Ovary (tissue), 9 donors: ENCODE data around the gene GNAS-AS1. TPM values are rescaled to one million over a fixed set of nuclear protein-coding genes. Genes with fewer than 3 reads are reported as not detected.

Experiments
- DNase-seq, 5 donors: peaks; one replicate each; pipeline ENCODE4 v3.0.0-alpha.2; 2019 to 2020
- H3K27ac ChIP-seq, 2 donors: fragments of 200-600 bp; one replicate each; pipeline versions ENCODE4 v1.5.1 to v1.8.0; 2019 to 2022
- H3K27me3 ChIP-seq: fragments of 200-600 bp; one replicate; pipeline ENCODE4 v1.8.0; 2022
- H3K36me3 ChIP-seq: fragments of 200-600 bp; sonication (generic); one replicate; pipeline ENCODE4 v1.5.1; 2019
- H3K4me1 ChIP-seq: one replicate; pipeline ENCODE4 v1.8.1; 2013; ENCODE audit warnings: mild to moderate bottlenecking, moderate library complexity; ENCODE audit not compliant: insufficient read depth
- H3K4me3 ChIP-seq: fragments of 200-600 bp; sonication (generic); one replicate; pipeline ENCODE4 v1.5.1; 2017
- H3K9me3 ChIP-seq, 2 donors: fragments of 200-600 bp in 1 of 2; sonication (generic) in 1 of 2; one replicate each; pipeline versions ENCODE4 v1.5.1 to v1.8.1; 2013 to 2019; ENCODE audit warnings: mild to moderate bottlenecking in 1 of 2, moderate library complexity in 1 of 2
- CTCF ChIP-seq, 3 donors: fragments of 450-650 bp in 2 of 3; fragments of 200-600 bp in 1 of 3; IDR thresholded peaks; one replicate each; pipeline versions ENCODE4 v1.5.1 to v1.8.0; 2016 to 2022; ENCODE audit warnings: antibody characterized with exemption in 3 of 3, mild to moderate bottlenecking in 1 of 3
- EP300 ChIP-seq: sonication (generic); formaldehyde crosslinking; IDR thresholded peaks from one replicate; pipeline ENCODE4 v1.6.1; 2017; ENCODE audit warnings: antibody characterized with exemption
- POLR2A ChIP-seq: fragments of 450-650 bp; IDR thresholded peaks from one replicate; pipeline ENCODE4 v1.6.1; 2017; ENCODE audit warnings: antibody characterized with exemption, mild to moderate bottlenecking, moderate library complexity
- WGBS, 3 donors: extraction: QIAGEN DNeasy Blood & Tissue Kit in 1 of 3; methylation state at CpG; one replicate each; pipeline versions ENCODE4 v1.1.5 to v1.1.7; 2013 to 2017; 5-methylcytosine and 5-hydroxymethylcytosine counted together
- intact Hi-C, 4 donors: fragments of 100-400 bp; cut with DNase I; formaldehyde crosslinking; loops; one replicate each; pipeline versions ENCODE4 v1.11.0 to v1.15.1; 2022 to 2023
- polyA plus RNA-seq, 2 donors: library from polyadenylated mRNA; stranded (reverse); fragments of 200-250 nt in 1 of 2; fragments of 350-450 nt in 1 of 2; fragmentation: Illumina TruSeq in 1 of 2; extraction: RNeasy Lipid Tissue Mini Kit (QIAGEN cat#74804) in 1 of 2; gene quantifications; one replicate each; pipeline ENCODE4 v1.2.3, GENCODE V29; 2013 to 2014
- total RNA-seq, 7 donors: library from RNA; depleted of rRNA in 2 of 7; stranded (reverse); fragments of >200 nt in 2 of 7; fragmentation: NEBNext Ultra II Directional in 3 of 7; extraction: Animal tissue kit (Norgen Biotek cat#: 25700) in 3 of 7; gene quantifications; one replicate each; pipeline versions ENCODE4 v1.1.0 to v1.2.4, GENCODE V29; 2016 to 2023
- donor health status: DM: no; HTN: no; CAD: no; lungs with moderate emphysema.
- donor health status: DM: no; HTN: no; CAD: no.
- donor health status: Bipolar disorder and iron deficiency.
- donor health status: DM: yes; HTN: yes; CAD: no.
- donor health status: DM: no; HTN: no; CAD: no.
- donor health status: DM: yes; HTN: yes; CAD: no.

The GNAS-AS1 gene
- total and polyA plus RNA-seq, 9 donors: 0.10 to 0.37 (median 0.18) TPM; not detected in 2

- H3K27me3 ChIP-seq: no peaks in the 10 kb centered on the region
- no peak overlapping the region for H3K4me3 ChIP-seq
- intact Hi-C loops: no loop called here
- no peak for DNase-seq
- H3K4me1 ChIP-seq: no peaks in the 10 kb centered on the region
- H3K9me3 ChIP-seq: no peaks in the 10 kb centered on the region
- H3K36me3 ChIP-seq: no peaks in the 10 kb centered on the region
- no peak overlapping the region for H3K27ac ChIP-seq
- TF ChIP-seq POLR2A (no peak), EP300 (no peak)
- 11 to 37% (median 12%) methylated on average over 9 of the region's 9 CpGs for WGBS, 3 donors
Measured at GRCh38 chr20:58883241-58883691, 32.6 kb upstream of the GNAS-AS1 start.

- no peaks in the 10 kb centered on the region for H3K36me3 ChIP-seq
- H3K27ac ChIP-seq: no peak overlapping the region
- intact Hi-C loops: no loop called here
- H3K27me3 ChIP-seq: no peaks in the 10 kb centered on the region
- H3K4me1 ChIP-seq: no peaks in the 10 kb centered on the region
- no peak for TF ChIP-seq CTCF (IDR thresholded peaks at IDR 0.05)
- TF ChIP-seq POLR2A: no peak
- TF ChIP-seq EP300: no peak
- WGBS, 3 donors: 54 to 61% (median 59%) methylated on average over 5 of the region's 5 CpGs
- H3K9me3 ChIP-seq: no peaks in the 10 kb centered on the region
- no peak overlapping the region for H3K4me3 ChIP-seq
- no peak for DNase-seq
Measured at GRCh38 chr20:58882704-58883089, 32.0 kb upstream of the GNAS-AS1 start.

- TF ChIP-seq EP300 (no peak), CTCF (IDR thresholded peaks at IDR 0.05) (no peak), POLR2A (no peak)
- Histone ChIP-seq H3K27me3 (no peaks in the 10 kb centered on the region), H3K9me3 (no peaks in the 10 kb centered on the region), H3K27ac (no peak overlapping the region), H3K36me3 (no peaks in the 10 kb centered on the region), H3K4me3 (no peak overlapping the region), H3K4me1 (no peaks in the 10 kb centered on the region)
- WGBS, 3 donors: 80 to 86% (median 80%) methylated on average over 9 of the region's 9 CpGs
- intact Hi-C loops: no loop called here
- no peak for DNase-seq
Measured at GRCh38 chr20:58880994-58881752, 30.5 kb upstream of the GNAS-AS1 start.

- no peak for DNase-seq
- H3K4me3 ChIP-seq: no peak overlapping the region
- no peaks in the 10 kb centered on the region for H3K36me3 ChIP-seq
- intact Hi-C loops: no loop called here
- no peak overlapping the region for H3K27ac ChIP-seq
- 89 to 95% (median 90%) methylated on average over 1 of the region's 1 CpG for WGBS, 3 donors
- no peaks in the 10 kb centered on the region for H3K27me3 ChIP-seq
- TF ChIP-seq POLR2A (no peak), CTCF (IDR thresholded peaks at IDR 0.05) (no peak), EP300 (no peak)
- no peaks in the 10 kb centered on the region for H3K9me3 ChIP-seq
- no peaks in the 10 kb centered on the region for H3K4me1 ChIP-seq
Measured at GRCh38 chr20:58880441-58880840, 29.7 kb upstream of the GNAS-AS1 start.

GRCh38 chr20:58878399-58878798 lies 27.7 kb upstream of the GNAS-AS1 start:
- DNase-seq: no peak
- intact Hi-C loops: loop anchor here in 2 of 4 donors (10.0 kb wide), 2 partner anchors 166 to 346 kb away; partner anchors contain the start of gene PRELID3B (in 1 of the 2)
- no peak for TF ChIP-seq POLR2A
- no peak for TF ChIP-seq CTCF (IDR thresholded peaks at IDR 0.05)
- no peak for TF ChIP-seq EP300
- H3K27ac ChIP-seq: no peak overlapping the region
- H3K4me3 ChIP-seq: no peak overlapping the region
- 88 to 92% (median 90%) methylated on average over 4 of the region's 4 CpGs for WGBS, 3 donors
- no peaks in the 10 kb centered on the region for H3K4me1 ChIP-seq
- no peaks in the 10 kb centered on the region for H3K36me3 ChIP-seq
- no peaks in the 10 kb centered on the region for H3K27me3 ChIP-seq
- no peaks in the 10 kb centered on the region for H3K9me3 ChIP-seq
